Astrocyte of the spinal cord (primary cell): ENCODE measurements around the gene NDFIP2.

Experiments used
- DNase-seq: peaks from one replicate; pipeline ENCODE4 v3.0.0; 2011; ENCODE audit warnings: low read depth, low spot score
- H3K4me3 ChIP-seq: 2 replicates; pipeline ENCODE4 v1.5.1; 2011; ENCODE audit warnings: low read depth, mild to moderate bottlenecking, low read length, moderate library complexity
- in situ Hi-C: cut with HindIII; loops from 2 replicates; pipeline ENCODE4 v1.10.0; 2017; ENCODE audit warnings: low sequenced_read_pairs
- TF ChIP-seq, protein P1 (sequence below): IDR thresholded peaks from 2 replicates; pipeline ENCODE4 v1.5.1; 2012; ENCODE audit warnings: low read depth, mild to moderate bottlenecking, low read length, inconsistent platforms

Gene NDFIP2

DNA sequence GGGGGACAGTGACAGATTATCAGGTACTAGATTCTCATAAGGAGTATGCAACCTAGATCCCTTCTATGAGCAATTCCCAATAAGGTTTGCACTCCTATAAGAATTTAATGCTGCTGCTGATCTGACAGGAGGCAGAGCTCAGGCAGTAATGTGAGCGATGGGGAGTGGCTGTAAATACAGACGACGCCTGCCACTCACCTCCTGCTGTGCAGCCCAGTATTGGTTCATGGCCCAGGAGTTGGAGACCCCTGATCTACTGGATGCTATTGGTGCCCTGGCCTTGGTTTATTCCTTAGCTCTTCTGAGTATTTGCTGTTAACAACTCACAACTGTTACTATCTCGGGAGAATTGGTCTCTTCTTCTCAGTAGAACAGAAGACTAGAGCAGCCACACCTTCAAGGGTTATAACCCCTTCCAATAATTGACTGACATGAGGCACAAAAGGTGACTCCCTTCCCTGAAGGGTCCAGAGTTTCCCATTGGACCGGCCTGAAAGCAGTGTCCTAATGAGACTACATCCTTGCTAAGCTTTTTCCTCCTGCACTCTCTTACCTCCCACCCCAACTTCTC, 39.9 kb upstream of the NDFIP2 start:
- DNase-seq = no peak
- TF ChIP-seq, protein P1, sequence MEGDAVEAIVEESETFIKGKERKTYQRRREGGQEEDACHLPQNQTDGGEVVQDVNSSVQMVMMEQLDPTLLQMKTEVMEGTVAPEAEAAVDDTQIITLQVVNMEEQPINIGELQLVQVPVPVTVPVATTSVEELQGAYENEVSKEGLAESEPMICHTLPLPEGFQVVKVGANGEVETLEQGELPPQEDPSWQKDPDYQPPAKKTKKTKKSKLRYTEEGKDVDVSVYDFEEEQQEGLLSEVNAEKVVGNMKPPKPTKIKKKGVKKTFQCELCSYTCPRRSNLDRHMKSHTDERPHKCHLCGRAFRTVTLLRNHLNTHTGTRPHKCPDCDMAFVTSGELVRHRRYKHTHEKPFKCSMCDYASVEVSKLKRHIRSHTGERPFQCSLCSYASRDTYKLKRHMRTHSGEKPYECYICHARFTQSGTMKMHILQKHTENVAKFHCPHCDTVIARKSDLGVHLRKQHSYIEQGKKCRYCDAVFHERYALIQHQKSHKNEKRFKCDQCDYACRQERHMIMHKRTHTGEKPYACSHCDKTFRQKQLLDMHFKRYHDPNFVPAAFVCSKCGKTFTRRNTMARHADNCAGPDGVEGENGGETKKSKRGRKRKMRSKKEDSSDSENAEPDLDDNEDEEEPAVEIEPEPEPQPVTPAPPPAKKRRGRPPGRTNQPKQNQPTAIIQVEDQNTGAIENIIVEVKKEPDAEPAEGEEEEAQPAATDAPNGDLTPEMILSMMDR = no peak
- in situ Hi-C loops = no loop called here

DNA sequence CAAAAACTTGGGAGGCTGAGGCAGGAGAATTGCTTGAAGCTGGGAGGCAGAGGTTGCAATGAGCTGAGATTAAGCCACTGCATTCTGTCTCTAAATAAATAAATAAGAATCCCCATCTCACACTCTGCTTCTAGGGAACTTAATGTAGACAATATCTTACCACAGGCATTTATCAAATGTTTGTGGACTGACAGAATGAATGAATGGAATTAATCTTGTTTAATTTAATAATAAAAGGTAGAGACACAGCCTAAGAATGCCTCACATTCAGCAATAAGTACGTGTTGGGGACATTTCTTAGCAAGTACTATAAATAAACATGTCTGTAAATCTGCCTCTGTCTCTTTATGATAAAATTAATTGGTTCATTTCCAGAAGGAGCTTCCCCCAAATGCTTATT, 38.7 kb upstream of the NDFIP2 start:
- H3K4me3 ChIP-seq = no peak overlapping the region
- DNase-seq = no peak
- TF ChIP-seq, protein P1 = no peak
- in situ Hi-C loops = no loop called here

More for the DNA sequence above, 39.9 kb upstream of the NDFIP2 start:
- H3K4me3 ChIP-seq = no peak overlapping the region

DNA sequence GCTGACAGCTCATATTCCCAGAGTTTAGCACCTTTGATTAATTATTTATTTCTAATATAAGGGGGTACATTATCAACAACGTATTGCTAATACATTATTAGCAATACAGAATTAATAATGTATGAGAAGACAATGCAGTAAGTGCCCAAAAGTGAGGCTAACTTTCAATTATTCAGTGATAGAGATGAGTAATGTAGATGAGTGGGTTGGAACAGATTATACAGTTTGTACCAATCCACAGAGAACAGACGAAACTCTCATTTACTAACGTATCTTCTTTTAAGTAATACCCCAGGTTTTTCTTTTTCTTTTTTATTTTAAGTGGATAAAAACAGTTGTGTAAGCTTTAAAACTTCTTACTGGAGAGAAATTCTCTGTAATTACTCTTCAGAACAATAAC, 38.2 kb upstream of the NDFIP2 start:
- TF ChIP-seq, protein P1 = no peak
- no peak overlapping the region for H3K4me3 ChIP-seq
- DNase-seq = no peak
- in situ Hi-C loops = no loop called here

DNA sequence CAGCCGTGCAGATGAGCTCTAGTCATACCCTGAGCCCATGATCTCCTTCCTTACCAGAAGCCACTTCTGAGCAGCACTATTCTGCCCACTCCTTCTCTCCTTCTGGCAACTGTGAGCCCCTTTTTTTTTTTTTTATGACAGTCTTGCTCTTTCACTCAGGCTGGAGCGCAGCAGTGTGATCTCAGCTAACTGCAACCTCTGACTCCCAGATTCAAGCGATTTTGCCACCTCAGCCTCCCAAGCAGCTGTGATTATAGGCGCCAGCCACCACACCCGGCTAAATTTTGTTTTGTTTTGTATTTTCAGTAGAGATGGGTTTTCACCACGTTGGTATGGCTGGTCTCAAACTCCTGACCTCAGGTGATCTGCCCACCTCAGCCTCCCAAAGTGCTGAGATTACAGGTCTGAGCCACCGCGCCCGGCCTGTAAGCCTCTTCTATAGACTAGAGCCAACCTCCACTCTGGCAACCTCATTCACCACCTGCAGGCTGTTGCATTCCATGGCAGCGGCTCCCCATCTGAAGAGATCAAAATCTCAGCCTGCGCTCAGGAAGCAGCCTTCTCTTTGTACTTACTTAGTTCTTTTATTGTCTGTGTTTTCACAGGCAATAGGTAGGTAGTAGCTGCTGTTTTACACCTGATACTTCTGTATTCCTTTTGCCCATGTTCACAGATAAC, 34.8 kb upstream of the NDFIP2 start:
- no peak overlapping the region for H3K4me3 ChIP-seq
- DNase-seq = no peak
- TF ChIP-seq, protein P1 = no peak
- in situ Hi-C loops = no loop called here

DNA sequence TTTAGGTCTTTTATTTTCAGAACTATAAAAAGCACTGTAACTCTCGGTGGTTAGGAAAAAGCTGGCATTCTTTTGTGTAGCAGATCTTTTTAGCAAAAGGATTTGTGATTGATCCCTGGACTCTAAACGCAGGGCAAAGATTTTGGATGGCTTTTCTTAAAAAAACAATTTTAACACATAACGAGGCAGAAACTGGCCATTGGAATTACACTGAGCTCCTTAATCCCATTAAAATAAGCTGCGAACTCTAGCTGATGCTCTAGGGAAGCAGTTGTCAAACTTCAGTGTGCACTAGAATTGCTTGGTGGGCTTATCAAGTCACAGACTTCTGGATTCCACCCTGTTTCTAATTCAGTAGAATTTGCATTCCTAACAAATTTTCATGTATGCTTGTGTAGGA, 33.8 kb upstream of the NDFIP2 start:
- no peak for DNase-seq
- in situ Hi-C loops = no loop called here
- H3K4me3 ChIP-seq = no peak overlapping the region
- TF ChIP-seq, protein P1 = no peak

DNA sequence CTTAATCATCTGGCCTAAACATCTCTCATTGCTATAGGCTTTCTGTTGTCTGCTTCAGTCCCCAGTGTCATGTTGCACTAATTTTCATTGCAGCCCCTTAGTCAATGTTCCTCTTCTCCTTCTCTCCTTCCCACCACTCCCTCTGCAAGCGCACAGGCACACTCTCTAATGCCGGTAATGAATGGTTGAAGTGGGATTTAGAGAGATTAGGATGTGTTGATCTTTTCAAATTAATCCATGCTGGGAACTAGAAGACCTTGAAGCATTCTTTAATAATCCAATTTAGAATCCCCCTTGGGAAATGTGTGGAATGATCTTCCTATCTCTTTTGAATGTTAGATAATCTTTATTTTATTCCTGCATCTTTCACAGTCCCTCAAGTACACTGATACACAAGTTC, 33.2 kb upstream of the NDFIP2 start:
- in situ Hi-C loops = no loop called here
- DNase-seq = no peak
- TF ChIP-seq, protein P1 = no peak

DNA sequence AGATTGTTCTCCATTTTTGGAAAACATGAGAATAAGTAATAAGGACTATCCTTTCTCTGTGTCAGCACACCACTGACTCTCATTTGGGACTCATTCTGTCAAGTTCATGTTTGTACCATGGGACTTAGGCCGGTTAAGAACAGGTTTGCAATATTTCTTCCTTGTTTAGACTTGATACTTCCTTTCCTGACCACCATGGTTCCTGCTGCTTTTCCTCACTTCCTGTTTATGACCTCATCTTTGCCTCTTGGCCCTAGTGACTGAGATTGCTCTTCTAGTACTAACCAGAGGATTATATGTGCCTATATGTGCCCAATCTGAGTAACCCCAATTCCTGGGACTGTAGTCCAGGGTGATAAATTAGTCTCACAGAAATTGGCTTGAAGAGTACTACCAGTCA, 32.5 kb upstream of the NDFIP2 start:
- no peak for DNase-seq
- TF ChIP-seq, protein P1 = no peak
- H3K4me3 ChIP-seq = no peak overlapping the region
- in situ Hi-C loops = no loop called here

More for the DNA sequence above, 33.2 kb upstream of the NDFIP2 start:
- H3K4me3 ChIP-seq = no peak overlapping the region
